ENCODE data around the gene MYL7.

Gene MYL7

DNA sequence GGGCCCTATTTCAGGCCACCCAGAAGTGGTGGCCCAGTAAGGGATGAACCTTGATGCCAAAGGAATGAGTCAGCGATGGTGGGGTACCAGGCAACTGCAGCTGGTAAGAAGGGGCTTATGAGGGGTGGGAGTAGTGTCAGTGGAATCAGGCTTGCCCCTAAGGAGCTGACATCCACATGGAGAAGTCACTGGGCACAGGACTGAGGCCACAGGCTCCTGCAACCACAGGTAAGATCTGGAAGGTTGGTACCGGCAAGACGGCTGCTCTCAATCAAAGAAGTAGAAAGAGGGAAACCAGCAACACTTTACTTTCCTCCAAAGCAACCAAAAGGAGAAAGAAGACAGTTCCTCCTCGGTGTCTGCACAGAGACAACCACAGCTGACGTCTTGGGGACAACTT is 45.6 kb upstream of the MYL7 start:
- no peaks in the 10 kb centered on the region for H3K27me3 ChIP-seq (replicated peaks)
- DNase-seq, result no peak
- H3K4me3 ChIP-seq (ENCODE audit: low read depth, low read length), result no peak overlapping the region
- TF ChIP-seq, protein P1, sequence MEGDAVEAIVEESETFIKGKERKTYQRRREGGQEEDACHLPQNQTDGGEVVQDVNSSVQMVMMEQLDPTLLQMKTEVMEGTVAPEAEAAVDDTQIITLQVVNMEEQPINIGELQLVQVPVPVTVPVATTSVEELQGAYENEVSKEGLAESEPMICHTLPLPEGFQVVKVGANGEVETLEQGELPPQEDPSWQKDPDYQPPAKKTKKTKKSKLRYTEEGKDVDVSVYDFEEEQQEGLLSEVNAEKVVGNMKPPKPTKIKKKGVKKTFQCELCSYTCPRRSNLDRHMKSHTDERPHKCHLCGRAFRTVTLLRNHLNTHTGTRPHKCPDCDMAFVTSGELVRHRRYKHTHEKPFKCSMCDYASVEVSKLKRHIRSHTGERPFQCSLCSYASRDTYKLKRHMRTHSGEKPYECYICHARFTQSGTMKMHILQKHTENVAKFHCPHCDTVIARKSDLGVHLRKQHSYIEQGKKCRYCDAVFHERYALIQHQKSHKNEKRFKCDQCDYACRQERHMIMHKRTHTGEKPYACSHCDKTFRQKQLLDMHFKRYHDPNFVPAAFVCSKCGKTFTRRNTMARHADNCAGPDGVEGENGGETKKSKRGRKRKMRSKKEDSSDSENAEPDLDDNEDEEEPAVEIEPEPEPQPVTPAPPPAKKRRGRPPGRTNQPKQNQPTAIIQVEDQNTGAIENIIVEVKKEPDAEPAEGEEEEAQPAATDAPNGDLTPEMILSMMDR (IDR thresholded peaks at IDR 0.05; ENCODE audit: low read depth, low read length, missing control alignments), result no peak
- H3K36me3 ChIP-seq (replicated peaks), result no peaks in the 10 kb centered on the region
- in situ Hi-C loops (cut with HindIII; ENCODE audit: low pct_ligation_motif_present, low sequenced_read_pairs), result no loop called here
- H3K27ac ChIP-seq, result no peak overlapping the region

DNA sequence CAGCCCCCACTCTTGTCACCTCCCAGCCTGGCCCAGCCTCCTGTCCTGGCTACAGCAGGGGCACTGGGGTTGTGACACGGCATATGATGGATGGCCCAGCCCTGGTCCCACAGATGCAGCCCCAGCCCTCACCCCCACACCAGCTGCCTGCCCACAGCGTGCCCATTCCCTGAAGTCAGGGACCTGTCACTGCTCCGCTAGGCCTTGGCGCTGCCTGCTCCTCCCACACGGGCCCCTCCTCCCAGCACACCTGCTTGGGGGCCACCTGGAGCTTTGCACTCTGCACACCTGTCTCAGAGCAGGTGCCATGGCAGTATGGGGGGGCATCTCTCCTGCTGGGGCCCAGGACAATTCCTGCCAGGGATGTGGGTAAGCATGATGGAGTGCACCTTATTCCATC is 44.6 kb upstream of the MYL7 start:
- Histone ChIP-seq H3K4me3 (ENCODE audit: low read depth, low read length) (no peak overlapping the region), H3K36me3 (replicated peaks) (no peaks in the 10 kb centered on the region), H3K27ac (no peak overlapping the region), H3K27me3 (replicated peaks) (no peaks in the 10 kb centered on the region)
- TF ChIP-seq, protein P1 (IDR thresholded peaks at IDR 0.05; ENCODE audit: low read depth, low read length, missing control alignments), result no peak
- no peak for DNase-seq
- in situ Hi-C loops (cut with HindIII; ENCODE audit: low pct_ligation_motif_present, low sequenced_read_pairs), result no loop called here

DNA sequence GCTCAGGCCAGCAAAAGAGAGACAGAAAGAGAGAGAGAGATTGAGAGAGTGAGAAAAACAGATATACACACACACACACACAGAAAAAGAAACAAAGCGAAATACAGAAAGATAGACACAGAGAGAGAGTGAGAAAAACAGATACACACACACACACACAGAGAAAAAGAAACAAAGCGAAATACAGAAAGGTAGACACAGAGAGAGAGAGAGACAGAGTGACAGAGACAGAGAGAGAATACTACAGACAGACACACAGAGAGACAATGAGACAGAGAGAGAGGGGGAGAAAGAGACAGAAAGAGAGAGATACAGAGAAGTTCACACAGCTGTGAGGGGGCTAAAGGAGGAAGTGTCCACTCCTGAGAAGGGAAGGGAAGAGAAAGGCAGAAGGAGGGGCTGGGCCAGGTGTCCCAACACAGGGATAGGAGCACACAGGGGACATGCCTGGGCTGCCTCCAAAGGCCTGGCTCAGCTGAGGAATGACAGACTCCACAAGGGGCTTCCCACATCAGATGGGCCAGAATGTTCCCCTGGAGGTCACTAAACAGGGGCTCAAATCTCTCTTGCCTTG is 43.8 kb upstream of the MYL7 start:
- Histone ChIP-seq H3K27me3 (replicated peaks) (no peaks in the 10 kb centered on the region), H3K4me3 (ENCODE audit: low read depth, low read length) (no peak overlapping the region), H3K27ac (no peak overlapping the region), H3K36me3 (replicated peaks) (no peaks in the 10 kb centered on the region)
- TF ChIP-seq, protein P1 (IDR thresholded peaks at IDR 0.05; ENCODE audit: low read depth, low read length, missing control alignments), result no peak
- no peak for DNase-seq
- in situ Hi-C loops (cut with HindIII; ENCODE audit: low pct_ligation_motif_present, low sequenced_read_pairs), result no loop called here

DNA sequence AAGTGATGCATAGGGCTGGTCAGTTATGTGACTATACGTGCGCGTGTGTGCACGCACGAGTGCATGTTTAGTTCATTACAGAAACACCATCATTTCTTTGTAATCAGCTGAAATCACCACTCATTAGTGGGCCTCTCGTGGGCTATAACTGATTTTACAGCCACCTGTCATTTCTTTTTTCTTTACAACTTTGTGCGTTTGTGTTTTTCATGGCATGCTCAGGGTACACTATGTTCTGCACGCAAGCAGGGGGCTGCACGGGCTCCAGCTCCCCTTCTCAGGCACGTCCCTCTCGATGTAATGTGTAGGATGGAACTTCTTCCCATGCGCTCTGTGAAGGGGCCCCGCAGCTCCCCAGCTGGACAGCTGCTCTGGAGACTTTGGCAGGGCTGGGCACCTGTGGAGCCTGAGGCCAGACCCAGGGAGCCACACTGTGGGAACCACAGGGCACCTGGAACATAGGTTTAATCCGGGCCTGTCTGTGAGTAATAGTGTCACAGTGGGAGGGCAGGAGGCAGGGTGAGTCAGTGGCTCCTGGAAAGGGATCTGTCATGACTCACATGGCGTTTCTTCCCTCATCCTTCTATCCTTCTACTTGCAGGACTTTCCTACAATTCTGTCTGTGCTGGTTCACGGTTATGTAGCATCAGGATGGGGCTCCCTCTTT is 43.2 kb upstream of the MYL7 start:
- peak; percentile 85 for DNase-seq
- Histone ChIP-seq H3K27ac (no peak overlapping the region), H3K27me3 (replicated peaks) (no peaks in the 10 kb centered on the region), H3K4me3 (ENCODE audit: low read depth, low read length) (no peak overlapping the region), H3K36me3 (replicated peaks) (no peaks in the 10 kb centered on the region)
- TF ChIP-seq, protein P1 (IDR thresholded peaks at IDR 0.05; ENCODE audit: low read depth, low read length, missing control alignments), result no peak
- in situ Hi-C loops (cut with HindIII; ENCODE audit: low pct_ligation_motif_present, low sequenced_read_pairs), result no loop called here

- in situ Hi-C loops (cut with HindIII; ENCODE audit: low pct_ligation_motif_present, low sequenced_read_pairs), result no loop called here
- H3K4me3 ChIP-seq (ENCODE audit: low read depth, low read length), result no peak overlapping the region
- H3K36me3 ChIP-seq (replicated peaks), result no peaks in the 10 kb centered on the region
- H3K27ac ChIP-seq, result no peak overlapping the region
- DNase-seq, result no peak
- H3K27me3 ChIP-seq (replicated peaks), result no peaks in the 10 kb centered on the region
- TF ChIP-seq, protein P1 (IDR thresholded peaks at IDR 0.05; ENCODE audit: low read depth, low read length, missing control alignments), result no peak
Measured at GRCh38 chr7:44183386-44183785, 42.3 kb upstream of the MYL7 start.

DNA sequence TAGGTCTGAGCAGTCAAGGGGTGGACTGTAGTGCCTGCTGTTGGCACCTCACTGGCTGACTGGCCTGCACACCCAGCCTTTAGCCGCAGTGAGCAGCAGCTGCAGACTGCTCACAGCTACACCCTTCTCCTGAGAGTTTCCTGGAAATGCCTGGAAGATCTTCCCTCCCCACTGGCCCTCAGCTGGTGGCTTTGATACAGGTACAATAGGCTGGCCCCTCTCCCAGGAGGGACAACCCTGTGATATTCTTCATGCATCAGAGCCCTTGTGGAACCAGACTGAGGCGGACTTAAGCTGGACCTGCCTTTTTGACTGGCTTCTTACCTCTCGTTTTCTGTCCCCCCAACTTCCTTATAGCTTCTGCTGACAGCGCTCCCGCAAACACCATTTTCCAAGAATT is 41.7 kb upstream of the MYL7 start:
- Histone ChIP-seq H3K27ac (no peak overlapping the region), H3K27me3 (replicated peaks) (no peaks in the 10 kb centered on the region), H3K4me3 (ENCODE audit: low read depth, low read length) (no peak overlapping the region), H3K36me3 (replicated peaks) (no peaks in the 10 kb centered on the region)
- in situ Hi-C loops (cut with HindIII; ENCODE audit: low pct_ligation_motif_present, low sequenced_read_pairs), result no loop called here
- no peak for DNase-seq
- TF ChIP-seq, protein P1 (IDR thresholded peaks at IDR 0.05; ENCODE audit: low read depth, low read length, missing control alignments), result no peak

All from brain microvascular endothelial cell (primary cell).